HepG2 (cell line): ENCODE measurements around the gene SLC35B2. TPM values are rescaled to one million over a fixed set of nuclear protein-coding genes. Genes with fewer than 3 reads are reported as not detected.

Source experiments
- CENPX ChIP-seq: sonication (generic); formaldehyde crosslinking; IDR thresholded peaks from 2 replicates; pipeline ENCODE4 v1.9.0; 2021; ENCODE audit warnings: mild to moderate bottlenecking, missing genetic modification reagents, moderate library complexity
- TBX3 ChIP-seq: fragments of 450-650 bp; IDR thresholded peaks from 2 replicates; pipeline ENCODE4 v1.6.1; 2017; ENCODE audit warnings: antibody characterized with exemption, mild to moderate bottlenecking, inconsistent platforms, borderline replicate concordance
- polyA plus RNA-seq, 8 experiments: library from polyadenylated mRNA; depleted of rRNA in 3 of 8; stranded (reverse) in 7 of 8; unstranded in 1 of 8; fragments of >200 nt; fragmentation: Illumina TruSeq in 4 of 8; extraction: Trizol in 4 of 8; gene quantifications; 2 replicates each; pipeline versions ENCODE4 v1.2.1 to v1.2.3, GENCODE V29; 2011 to 2016; ENCODE audit warnings: low read depth in 4 of 8, missing spikeins in 1 of 8, mixed read lengths in 1 of 8; ENCODE audit not compliant: insufficient read depth in 1 of 8
- total RNA-seq, 5 experiments: library from RNA; depleted of rRNA; stranded (reverse); fragments of >200 nt; fragmentation: Illumina TruSeq; extraction: Trizol; gene quantifications; 2 replicates each; pipeline ENCODE4 v1.2.3, GENCODE V29; 2016; ENCODE audit warnings: low read depth in 1 of 5
- TF ChIP-seq, protein P1 (sequence below), 2 experiments: fragments of 450-650 bp in 1 of 2; sonication (generic) in 1 of 2; formaldehyde crosslinking in 1 of 2; IDR thresholded peaks; 2 replicates each; pipeline versions ENCODE4 v1.6.1 to v1.8.0; 2016 to 2022; ENCODE audit warnings: antibody characterized with exemption in 1 of 2, mild to moderate bottlenecking in 1 of 2, missing genetic modification reagents in 1 of 2

The SLC35B2 gene
- total and polyA plus RNA-seq, 2 of the 13 experiments (the other 11 are each of a cell fraction or from before 2014, with no cell fraction given), result 61.1 to 148 TPM

DNA sequence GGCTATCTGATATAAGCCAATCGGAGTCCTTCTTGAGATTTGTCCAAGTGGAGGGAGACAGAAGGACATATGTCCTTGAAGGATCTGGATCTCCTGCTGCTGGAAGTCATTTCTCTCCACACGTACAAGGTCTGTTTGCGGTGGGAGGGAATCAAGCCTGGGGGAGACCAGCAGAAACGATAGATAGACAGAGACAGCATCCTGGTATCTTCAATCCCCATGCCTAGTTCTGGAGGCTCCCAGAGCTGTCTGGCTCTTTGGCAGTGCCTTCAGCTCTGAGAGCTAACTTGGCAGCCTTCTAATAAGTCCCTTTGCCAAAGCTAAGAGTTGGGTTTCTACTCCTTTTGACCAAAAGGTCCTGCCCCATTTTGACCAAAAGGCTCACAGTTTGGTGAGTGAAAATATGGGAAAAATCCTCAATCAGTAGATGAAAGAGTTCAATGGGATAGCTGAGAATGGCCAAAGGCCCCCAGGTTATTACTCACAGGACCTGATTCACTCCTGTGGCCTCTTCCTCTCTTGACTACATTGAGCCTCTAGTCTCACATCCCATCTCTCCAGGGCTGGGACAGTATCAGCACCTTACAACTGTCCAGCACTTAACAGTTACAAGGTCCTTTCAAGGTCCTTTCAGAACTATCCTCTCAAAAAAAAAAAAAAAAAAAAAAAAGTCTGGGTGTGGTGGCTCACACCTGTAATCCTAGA is 35.5 kb upstream of the SLC35B2 start (continued):
- TF ChIP-seq, protein P1, sequence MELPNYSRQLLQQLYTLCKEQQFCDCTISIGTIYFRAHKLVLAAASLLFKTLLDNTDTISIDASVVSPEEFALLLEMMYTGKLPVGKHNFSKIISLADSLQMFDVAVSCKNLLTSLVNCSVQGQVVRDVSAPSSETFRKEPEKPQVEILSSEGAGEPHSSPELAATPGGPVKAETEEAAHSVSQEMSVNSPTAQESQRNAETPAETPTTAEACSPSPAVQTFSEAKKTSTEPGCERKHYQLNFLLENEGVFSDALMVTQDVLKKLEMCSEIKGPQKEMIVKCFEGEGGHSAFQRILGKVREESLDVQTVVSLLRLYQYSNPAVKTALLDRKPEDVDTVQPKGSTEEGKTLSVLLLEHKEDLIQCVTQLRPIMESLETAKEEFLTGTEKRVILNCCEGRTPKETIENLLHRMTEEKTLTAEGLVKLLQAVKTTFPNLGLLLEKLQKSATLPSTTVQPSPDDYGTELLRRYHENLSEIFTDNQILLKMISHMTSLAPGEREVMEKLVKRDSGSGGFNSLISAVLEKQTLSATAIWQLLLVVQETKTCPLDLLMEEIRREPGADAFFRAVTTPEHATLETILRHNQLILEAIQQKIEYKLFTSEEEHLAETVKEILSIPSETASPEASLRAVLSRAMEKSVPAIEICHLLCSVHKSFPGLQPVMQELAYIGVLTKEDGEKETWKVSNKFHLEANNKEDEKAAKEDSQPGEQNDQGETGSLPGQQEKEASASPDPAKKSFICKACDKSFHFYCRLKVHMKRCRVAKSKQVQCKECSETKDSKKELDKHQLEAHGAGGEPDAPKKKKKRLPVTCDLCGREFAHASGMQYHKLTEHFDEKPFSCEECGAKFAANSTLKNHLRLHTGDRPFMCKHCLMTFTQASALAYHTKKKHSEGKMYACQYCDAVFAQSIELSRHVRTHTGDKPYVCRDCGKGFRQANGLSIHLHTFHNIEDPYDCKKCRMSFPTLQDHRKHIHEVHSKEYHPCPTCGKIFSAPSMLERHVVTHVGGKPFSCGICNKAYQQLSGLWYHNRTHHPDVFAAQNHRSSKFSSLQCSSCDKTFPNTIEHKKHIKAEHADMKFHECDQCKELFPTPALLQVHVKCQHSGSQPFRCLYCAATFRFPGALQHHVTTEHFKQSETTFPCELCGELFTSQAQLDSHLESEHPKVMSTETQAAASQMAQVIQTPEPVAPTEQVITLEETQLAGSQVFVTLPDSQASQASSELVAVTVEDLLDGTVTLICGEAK (IDR thresholded peaks at IDR 0.05), result no peak
- TF ChIP-seq, protein P1 (CRISPR knock-in tag; IDR thresholded peaks at IDR 0.05), result no peak
- no peak for TF ChIP-seq TBX3
- no peak for TF ChIP-seq CENPX (CRISPR knock-in tag)
